ENCODE data around the gene GPR68. TPM values are rescaled to one million over a fixed set of nuclear protein-coding genes. Genes with fewer than 3 reads are reported as not detected.

Gene GPR68
- 1.2 and 1.9 TPM in 2 replicates for total RNA-seq

GRCh38 chr14:91244501-91244901 lies at the start of gene GPR68:
Gene GPR68, minus strand, starts transcription at chr14:91244704. Its CDS starts 9,654 bp downstream, at chr14:91235050.

Other genes with a start within 250 kb of the GPR68 start
- 2.6 and 3.2 TPM in 2 replicates for gene RPS6KA5, start 184.1 kb downstream of the GPR68 start, total RNA-seq
- 44.6 and 47.1 TPM in 2 replicates for gene DGLUCY, start 130.6 kb downstream of the GPR68 start, total RNA-seq
- 0.44 and 0.87 TPM in 2 replicates for gene CCDC88C, start 173.1 kb upstream of the GPR68 start, total RNA-seq

All from uterine smooth muscle cell (primary cell).